Measurements from ENCODE around the gene ID3. TPM values are rescaled to one million over a fixed set of nuclear protein-coding genes. Genes with fewer than 3 reads are reported as not detected.
A peak's percentile ranks its signal among the peaks of the same experiment; 100 is the strongest.

ID3 gene
- total RNA-seq, 1 donor from 2014 or later = 1,094 TPM

DNA sequence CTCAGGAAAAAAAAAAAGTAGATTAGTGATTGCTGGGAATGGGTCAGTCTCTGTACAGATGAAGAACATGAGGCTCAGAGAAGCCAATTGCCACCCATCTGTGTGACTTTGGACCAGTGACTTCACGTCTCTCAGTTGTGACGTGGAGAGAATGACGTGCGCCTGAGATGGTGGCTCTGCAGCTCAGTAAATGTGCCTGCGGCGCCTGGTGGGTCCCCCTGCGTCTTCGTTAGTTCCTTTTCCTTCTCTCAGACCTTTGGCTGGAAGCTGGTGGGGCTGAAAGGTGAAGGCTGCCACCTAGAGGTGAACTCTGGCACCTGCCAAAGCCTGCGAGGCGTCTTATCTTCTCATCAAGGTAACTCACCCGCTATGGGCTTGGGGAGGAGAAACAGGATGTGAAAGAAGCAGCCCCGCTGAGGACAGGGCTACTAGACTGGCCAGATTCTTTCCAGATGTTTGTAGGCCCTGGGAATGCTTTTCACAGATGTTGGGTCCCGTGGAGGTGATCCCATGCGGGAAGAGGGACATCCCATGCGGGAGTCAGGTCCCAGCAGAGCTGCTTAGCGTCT is 19.5 kb downstream of the ID3 start:
- Histone ChIP-seq H3K4me3 (peak overlapping the region in 1 of 2 donors; percentile 8), H3K27me3 (no peaks in the 10 kb centered on the region), H3K27ac (no peak overlapping the region), H3K4me1 (peaks cover 0 to 5% of the 10 kb centered on the region in 2 donors), H3K36me3 (no peaks in the 10 kb centered on the region), H3K9me3 (no peaks in the 10 kb centered on the region)
- TF ChIP-seq, protein P1, sequence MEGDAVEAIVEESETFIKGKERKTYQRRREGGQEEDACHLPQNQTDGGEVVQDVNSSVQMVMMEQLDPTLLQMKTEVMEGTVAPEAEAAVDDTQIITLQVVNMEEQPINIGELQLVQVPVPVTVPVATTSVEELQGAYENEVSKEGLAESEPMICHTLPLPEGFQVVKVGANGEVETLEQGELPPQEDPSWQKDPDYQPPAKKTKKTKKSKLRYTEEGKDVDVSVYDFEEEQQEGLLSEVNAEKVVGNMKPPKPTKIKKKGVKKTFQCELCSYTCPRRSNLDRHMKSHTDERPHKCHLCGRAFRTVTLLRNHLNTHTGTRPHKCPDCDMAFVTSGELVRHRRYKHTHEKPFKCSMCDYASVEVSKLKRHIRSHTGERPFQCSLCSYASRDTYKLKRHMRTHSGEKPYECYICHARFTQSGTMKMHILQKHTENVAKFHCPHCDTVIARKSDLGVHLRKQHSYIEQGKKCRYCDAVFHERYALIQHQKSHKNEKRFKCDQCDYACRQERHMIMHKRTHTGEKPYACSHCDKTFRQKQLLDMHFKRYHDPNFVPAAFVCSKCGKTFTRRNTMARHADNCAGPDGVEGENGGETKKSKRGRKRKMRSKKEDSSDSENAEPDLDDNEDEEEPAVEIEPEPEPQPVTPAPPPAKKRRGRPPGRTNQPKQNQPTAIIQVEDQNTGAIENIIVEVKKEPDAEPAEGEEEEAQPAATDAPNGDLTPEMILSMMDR (IDR thresholded peaks at IDR 0.05) = peak; percentile 86 to 96 (median 89)
- DNase-seq (ENCODE audit: low spot score in 2 of 2) = peak; percentile 49 to 94
- intact Hi-C loops (cut with DNase I) = loop anchor here (1.0 to 5.0 kb wide), 2 partner anchors 42 to 153 kb away; partner anchors contain the start of gene RPL11

DNA sequence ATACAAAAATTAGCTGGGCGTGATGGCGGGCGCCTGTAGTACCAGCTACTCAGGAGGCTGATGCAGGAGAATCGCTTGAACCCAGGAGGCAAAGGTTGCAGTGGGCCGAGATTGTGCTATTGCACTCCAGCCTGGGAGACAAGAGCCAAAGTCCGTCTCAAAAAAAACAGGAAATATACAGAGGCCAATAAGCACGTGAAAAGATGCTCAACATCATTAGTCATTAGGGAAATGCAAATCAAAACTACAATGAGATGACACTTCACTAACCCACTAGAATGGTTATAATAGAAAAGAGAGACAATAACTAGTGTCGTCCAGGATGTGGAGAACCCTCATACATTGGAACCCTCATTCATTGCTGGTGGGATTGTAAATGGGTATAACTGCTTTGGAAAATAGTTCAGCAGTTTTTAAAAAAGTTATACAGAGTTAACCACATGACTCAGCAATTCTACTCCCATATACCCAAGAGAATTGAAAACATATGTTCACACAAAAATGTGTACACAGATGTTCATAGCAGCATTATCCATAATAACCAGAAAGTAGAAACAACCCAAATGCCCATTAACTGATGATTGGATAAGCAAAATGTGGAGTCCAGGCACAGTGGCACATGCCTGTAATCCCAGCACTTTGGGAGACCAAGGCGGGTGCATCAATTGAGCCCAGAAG is 21.9 kb downstream of the ID3 start:
- no peaks in the 10 kb centered on the region for H3K9me3 ChIP-seq
- TF ChIP-seq, protein P1 (IDR thresholded peaks at IDR 0.05) = no peak
- no peak for DNase-seq (ENCODE audit: low spot score in 2 of 2)
- intact Hi-C loops (cut with DNase I) = no loop called here
- H3K4me3 ChIP-seq = no peak overlapping the region
- H3K36me3 ChIP-seq = no peaks in the 10 kb centered on the region
- H3K4me1 ChIP-seq = peaks cover 0 to 5% of the 10 kb centered on the region in 2 donors
- H3K27me3 ChIP-seq = no peaks in the 10 kb centered on the region
- H3K27ac ChIP-seq = no peak overlapping the region

- no peaks in the 10 kb centered on the region for H3K27me3 ChIP-seq
- intact Hi-C loops (cut with DNase I) = no loop called here
- peaks cover 8 to 14% of the 10 kb centered on the region in 2 donors for H3K4me1 ChIP-seq
- H3K27ac ChIP-seq = peak overlapping the region in 1 of 2 donors; percentile 14
- no peaks in the 10 kb centered on the region for H3K9me3 ChIP-seq
- no peaks in the 10 kb centered on the region for H3K36me3 ChIP-seq
- TF ChIP-seq, protein P1 (IDR thresholded peaks at IDR 0.05) = no peak
- DNase-seq (ENCODE audit: low spot score in 2 of 2) = no peak
- H3K4me3 ChIP-seq = no peak overlapping the region
Measured at GRCh38 chr1:23533246-23534023, 25.9 kb downstream of the ID3 start.

DNA sequence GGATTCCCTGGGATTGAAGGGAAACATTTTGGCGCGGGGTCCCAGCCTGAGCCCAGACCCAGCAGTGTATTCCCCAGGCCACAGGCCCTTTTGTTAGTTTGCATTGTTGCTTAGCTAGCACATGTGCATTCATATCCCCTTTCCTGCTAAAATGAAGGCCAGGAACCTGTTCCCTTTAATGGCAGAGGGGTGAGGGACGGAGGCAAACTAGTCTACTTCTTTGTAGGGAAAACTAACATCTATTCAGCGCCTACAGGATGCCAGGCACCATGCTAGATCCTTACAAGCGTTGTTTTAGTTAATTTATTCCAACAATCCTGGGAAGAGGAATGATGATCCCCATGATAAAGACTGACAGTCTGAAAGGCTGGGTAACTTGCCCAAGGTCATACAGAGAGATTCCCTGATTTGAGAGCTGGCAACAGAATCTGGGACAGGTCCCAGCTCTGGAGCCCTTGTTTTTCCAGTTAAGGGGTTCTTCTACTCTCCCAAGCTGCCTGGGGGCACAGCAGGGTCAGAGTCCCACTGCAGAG is 27.7 kb downstream of the ID3 start:
- no peak overlapping the region for H3K27ac ChIP-seq
- no peaks in the 10 kb centered on the region for H3K27me3 ChIP-seq
- TF ChIP-seq, protein P1 (IDR thresholded peaks at IDR 0.05) = no peak
- DNase-seq (ENCODE audit: low spot score in 2 of 2) = no peak
- H3K4me1 ChIP-seq = peaks cover 8 to 14% of the 10 kb centered on the region in 2 donors
- intact Hi-C loops (cut with DNase I) = loop anchor here (2.0 kb wide), 1 partner anchor 47 kb away; the partner anchor contains the start of gene ASAP3
- no peaks in the 10 kb centered on the region for H3K9me3 ChIP-seq
- no peaks in the 10 kb centered on the region for H3K36me3 ChIP-seq
- peak overlapping the region; percentile 44 to 76 for H3K4me3 ChIP-seq

DNA sequence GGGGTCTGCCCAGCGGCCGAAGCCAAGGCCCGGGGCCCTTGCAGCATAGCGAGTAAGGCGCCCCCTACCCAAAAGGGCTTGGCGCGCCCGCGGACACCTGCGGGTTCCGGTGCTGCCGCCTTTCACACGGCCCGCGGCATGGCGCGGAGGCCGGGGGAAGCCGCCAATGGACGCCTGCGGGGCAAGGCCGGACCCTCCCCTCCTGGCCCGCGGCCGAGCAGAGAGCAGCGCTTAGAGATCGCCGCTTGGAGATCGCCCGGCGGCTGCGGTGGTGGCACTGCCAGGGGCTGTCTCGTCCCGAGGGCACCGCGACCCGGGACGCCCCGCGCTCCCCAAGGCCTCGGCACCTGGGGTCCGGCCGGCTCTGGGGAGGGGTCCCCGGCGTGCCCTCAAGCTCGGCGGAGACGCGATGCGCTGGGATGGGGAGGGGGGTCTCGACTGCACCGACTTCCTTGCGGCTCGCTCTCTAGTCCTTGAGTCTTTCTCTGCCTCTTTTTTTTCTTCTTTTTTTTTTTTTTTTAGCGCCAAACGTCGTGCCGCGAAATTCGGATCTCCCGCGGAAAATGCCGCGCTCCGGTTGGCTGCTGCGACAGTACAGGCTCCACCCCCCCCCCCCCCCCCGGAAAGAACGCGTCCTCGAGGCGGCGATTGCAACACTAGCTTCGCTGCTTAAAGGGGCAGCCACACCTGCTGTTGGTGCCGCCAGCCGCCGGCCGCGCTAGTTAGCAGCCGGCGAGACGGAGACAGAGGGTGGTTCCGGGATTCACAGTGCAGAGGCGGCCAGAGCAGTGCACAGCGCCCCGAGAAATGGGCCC is 28.3 kb downstream of the ID3 start, which contains the start of gene E2F2:
Gene E2F2, minus strand, starts transcription at position 487 of the 815 bp plus-strand sequence. Its CDS starts 440 bp downstream, at position 47.
- H3K36me3 ChIP-seq = no peaks in the 10 kb centered on the region
- TF ChIP-seq, protein P1 (IDR thresholded peaks at IDR 0.05) = peak in 2 of 3 experiments; percentile 18 to 31
- H3K9me3 ChIP-seq = no peaks in the 10 kb centered on the region
- DNase-seq (ENCODE audit: low spot score in 2 of 2) = peak in 1 of 2 donors; percentile 89
- H3K4me1 ChIP-seq = peaks cover 8 to 14% of the 10 kb centered on the region in 2 donors
- no peak within 1 kb of the TSS for H3K27ac ChIP-seq
- intact Hi-C loops (cut with DNase I) = loop anchor here (2.0 kb wide), 1 partner anchor 46 kb away; the partner anchor contains the start of gene ASAP3
- peak within 1 kb of the TSS; percentile 44 to 76 for H3K4me3 ChIP-seq
- no peaks in the 10 kb centered on the region for H3K27me3 ChIP-seq
